Measurements from ENCODE around the gene LSMEM2. TPM values are rescaled to one million over a fixed set of nuclear protein-coding genes. Genes with fewer than 3 reads are reported as not detected.
A peak's percentile ranks its signal among the peaks of the same experiment; 100 is the strongest.
"Not testable (repeated sequence)": the region's sequence is repeated elsewhere in the genome, so short reads cannot be mapped to it uniquely, and the experiment has no call there.

The LSMEM2 gene
- total RNA-seq, 2 experiments from 2014 or later = 0.22 TPM; not detected in 1

DNA sequence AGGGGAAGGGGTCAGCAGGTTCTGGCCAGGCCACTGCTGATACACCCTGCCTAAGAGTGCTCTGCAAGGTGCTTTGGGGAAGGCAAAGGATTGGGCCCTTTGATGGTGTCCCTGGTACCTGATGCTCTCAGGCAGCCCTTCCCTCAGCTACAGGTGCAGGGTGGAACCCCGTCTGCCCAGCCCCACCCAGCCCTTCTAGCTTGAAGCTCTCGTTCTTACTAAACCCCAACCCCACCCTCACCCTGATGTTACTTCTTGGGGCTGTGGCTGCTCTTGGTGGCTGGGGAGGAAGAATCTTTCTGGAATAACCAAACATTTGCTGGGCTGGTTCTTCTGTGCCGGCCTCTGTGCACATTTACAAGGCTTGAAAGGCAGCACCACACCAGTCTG lies 36.5 kb upstream of the LSMEM2 start:
- no peaks in the 10 kb centered on the region for H3K9me3 ChIP-seq (ENCODE audit: control insufficient read depth in 1 of 2, insufficient read depth in 1 of 2, low read length in 2 of 2)
- POLR2A ChIA-PET = interaction anchor here (1.1 to 7.4 kb wide), 2 partner anchors 9 to 15 kb away, joined by 3 to 55 read pairs; no protein-coding TSS in a partner anchor
- peaks cover 48% of the 10 kb centered on the region for H3K36me3 ChIP-seq (ENCODE audit: insufficient read depth, low read length)
- CTCF ChIA-PET = interaction anchor here (4.1 to 5.9 kb wide), 2 partner anchors 16 to 48 kb away, joined by 24 to 53 read pairs; no protein-coding TSS in a partner anchor
- Mint-ChIP-seq H3K36me3 (ENCODE audit: low read depth) (peaks cover 49% of the 10 kb centered on the region), H3K4me3 (peak overlapping the region; percentile 82), H3K4me1 (ENCODE audit: low read depth) (peaks cover 86% of the 10 kb centered on the region), H3K27me3 (no peaks in the 10 kb centered on the region), H3K27ac (peak overlapping the region; percentile 92), H3K9me3 (no peaks in the 10 kb centered on the region)
- H3K4me1 ChIP-seq (ENCODE audit: insufficient read depth, low read length) = peaks cover 98% of the 10 kb centered on the region
- H3K4me3 ChIP-seq (ENCODE audit: low read length) = peak overlapping the region; percentile 13
- H3K27ac ChIP-seq (ENCODE audit: low read depth in 1 of 2, low read length in 2 of 2) = peak overlapping the region; percentile 80 to 87
- ATAC-seq (ENCODE audit: poor library complexity) (no peak), DNase-seq (peak in 3 of 14 experiments; percentile 23 to 46 (median 30))
- H3K27me3 ChIP-seq (ENCODE audit: control insufficient read depth in 1 of 2, insufficient read depth in 2 of 2, low read length in 2 of 2) = no peaks in the 10 kb centered on the region
- intact Hi-C loops (cut with DNase I, micrococcal nuclease) = no loop called here
- TF ChIP-seq CTCF (IDR thresholded peaks at IDR 0.05) = no peak

GRCh38 chr3:50242851-50243542 lies 35.9 kb upstream of the LSMEM2 start:
- H3K27ac ChIP-seq (ENCODE audit: low read depth in 1 of 2, low read length in 2 of 2) = peak overlapping the region; percentile 80 to 87
- Mint-ChIP-seq H3K27ac (peak overlapping the region; percentile 92), H3K4me1 (ENCODE audit: low read depth) (peaks cover 83% of the 10 kb centered on the region), H3K4me3 (peak overlapping the region; percentile 82), H3K27me3 (no peaks in the 10 kb centered on the region), H3K9me3 (no peaks in the 10 kb centered on the region), H3K36me3 (ENCODE audit: low read depth) (peaks cover 43% of the 10 kb centered on the region)
- H3K4me3 ChIP-seq (ENCODE audit: low read length) = peak overlapping the region; percentile 13
- intact Hi-C loops (cut with DNase I, micrococcal nuclease) = no loop called here
- H3K27me3 ChIP-seq (ENCODE audit: control insufficient read depth in 1 of 2, insufficient read depth in 2 of 2, low read length in 2 of 2) = no peaks in the 10 kb centered on the region
- ATAC-seq (ENCODE audit: poor library complexity) (no peak), DNase-seq (peak in 5 of 14 experiments; percentile 10 to 77 (median 61))
- ChIA-PET CTCF (interaction anchor here (1.5 to 5.9 kb wide), 3 partner anchors 14 to 48 kb away, joined by 4 to 53 read pairs (median 24); no protein-coding TSS in a partner anchor), POLR2A (interaction anchor here (0.8 to 7.4 kb wide), 2 partner anchors 9 to 15 kb away, joined by 3 to 55 read pairs; no protein-coding TSS in a partner anchor)
- H3K4me1 ChIP-seq (ENCODE audit: insufficient read depth, low read length) = peaks cover 100% of the 10 kb centered on the region
- H3K36me3 ChIP-seq (ENCODE audit: insufficient read depth, low read length) = peaks cover 54% of the 10 kb centered on the region
- no peak for TF ChIP-seq CTCF (IDR thresholded peaks at IDR 0.05)
- no peaks in the 10 kb centered on the region for H3K9me3 ChIP-seq (ENCODE audit: control insufficient read depth in 1 of 2, insufficient read depth in 1 of 2, low read length in 2 of 2)

GRCh38 chr3:50243543-50243895 lies 35.4 kb upstream of the LSMEM2 start:
- TF ChIP-seq CTCF (IDR thresholded peaks at IDR 0.05) = no peak
- intact Hi-C loops (cut with DNase I, micrococcal nuclease) = no loop called here
- Histone ChIP-seq H3K9me3 (ENCODE audit: control insufficient read depth in 1 of 2, insufficient read depth in 1 of 2, low read length in 2 of 2) (no peaks in the 10 kb centered on the region), H3K27me3 (ENCODE audit: control insufficient read depth in 1 of 2, insufficient read depth in 2 of 2, low read length in 2 of 2) (no peaks in the 10 kb centered on the region), H3K27ac (ENCODE audit: low read depth in 1 of 2, low read length in 2 of 2) (peak overlapping the region; percentile 80 to 87), H3K36me3 (ENCODE audit: insufficient read depth, low read length) (peaks cover 59% of the 10 kb centered on the region), H3K4me1 (ENCODE audit: insufficient read depth, low read length) (peaks cover 100% of the 10 kb centered on the region), H3K4me3 (ENCODE audit: low read length) (peak overlapping the region; percentile 13)
- ChIA-PET POLR2A (interaction anchor here (0.8 to 7.4 kb wide), 3 partner anchors 8 to 16 kb away, joined by 3 to 55 read pairs (median 3); no protein-coding TSS in a partner anchor), CTCF (interaction anchor here (1.5 to 5.9 kb wide), 3 partner anchors 13 to 49 kb away, joined by 4 to 53 read pairs (median 24); no protein-coding TSS in a partner anchor)
- Mint-ChIP-seq H3K27ac (peak overlapping the region; percentile 92), H3K9me3 (no peaks in the 10 kb centered on the region), H3K4me1 (ENCODE audit: low read depth) (peaks cover 81% of the 10 kb centered on the region), H3K36me3 (ENCODE audit: low read depth) (peaks cover 43% of the 10 kb centered on the region), H3K27me3 (no peaks in the 10 kb centered on the region), H3K4me3 (peak overlapping the region; percentile 46)
- ATAC-seq (ENCODE audit: poor library complexity) (no peak), DNase-seq (no peak)

DNA sequence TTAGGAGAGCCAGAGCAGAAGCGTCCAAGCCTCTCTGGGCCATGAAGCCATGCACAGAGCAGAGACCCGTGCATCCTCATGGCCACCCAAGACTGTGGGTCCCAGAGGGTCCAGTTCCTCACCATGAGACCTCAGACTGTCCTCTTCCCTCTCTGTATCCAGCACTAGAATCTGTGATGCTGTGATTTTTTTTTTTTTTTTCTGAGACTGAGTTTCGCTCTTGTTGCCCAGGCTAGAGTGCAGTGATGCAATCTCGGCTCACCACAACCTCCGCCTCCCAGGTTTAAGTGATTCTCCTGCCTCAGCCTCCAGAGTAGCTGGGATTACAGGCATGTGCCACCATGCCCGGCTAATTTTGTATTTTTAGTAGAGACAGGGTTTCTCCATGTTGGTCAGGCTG lies 34.1 kb upstream of the LSMEM2 start:
- Histone ChIP-seq H3K27ac (ENCODE audit: low read depth in 1 of 2, low read length in 2 of 2) (peak overlapping the region; percentile 7 to 90), H3K36me3 (ENCODE audit: insufficient read depth, low read length) (peaks cover 56% of the 10 kb centered on the region), H3K4me1 (ENCODE audit: insufficient read depth, low read length) (peaks cover 100% of the 10 kb centered on the region)
- H3K9me3 ChIP-seq (ENCODE audit: control insufficient read depth in 1 of 2, insufficient read depth in 1 of 2, low read length in 2 of 2); H3K27me3 Mint-ChIP-seq; H3K4me3 ChIP-seq (ENCODE audit: low read length); DNase-seq; ATAC-seq (ENCODE audit: poor library complexity); intact Hi-C loops (cut with DNase I, micrococcal nuclease); H3K27me3 ChIP-seq (ENCODE audit: control insufficient read depth in 1 of 2, insufficient read depth in 2 of 2, low read length in 2 of 2); H3K9me3 Mint-ChIP-seq: not testable (repeated sequence)
- H3K27ac Mint-ChIP-seq = peak overlapping the region; percentile 92
- H3K36me3 Mint-ChIP-seq (ENCODE audit: low read depth) = peaks cover 40% of the 10 kb centered on the region
- POLR2A ChIA-PET = interaction anchor here (1.0 to 7.4 kb wide), 2 partner anchors 9 to 17 kb away, joined by 3 to 55 read pairs; no protein-coding TSS in a partner anchor
- peak overlapping the region; percentile 30 for H3K4me3 Mint-ChIP-seq
- H3K4me1 Mint-ChIP-seq (ENCODE audit: low read depth) = peaks cover 77% of the 10 kb centered on the region
- CTCF ChIA-PET = interaction anchor here (4.1 to 5.9 kb wide), 2 partner anchors 18 to 50 kb away, joined by 24 to 53 read pairs; no protein-coding TSS in a partner anchor

Measured in CD4-positive, alpha-beta T cell (primary cell).